Ishikawa (cell line): ENCODE results near the gene PLA2G4E.

Source experiments
- CEBPB ChIP-seq: IDR thresholded peaks from 2 replicates; pipeline ENCODE4 v1.6.1; 2012
- CREB1 ChIP-seq: IDR thresholded peaks from 2 replicates; pipeline ENCODE4 v1.6.1; 2012; ENCODE audit warnings: low read depth
- EP300 ChIP-seq: IDR thresholded peaks from 2 replicates; pipeline ENCODE4 v1.6.1; 2012; ENCODE audit warnings: borderline replicate concordance
- FOXM1 ChIP-seq: IDR thresholded peaks from 2 replicates; pipeline ENCODE4 v1.6.1; 2012; ENCODE audit warnings: low read depth, borderline replicate concordance
- MAX ChIP-seq: IDR thresholded peaks from 2 replicates; pipeline ENCODE4 v1.6.1; 2012
- NFIC ChIP-seq: IDR thresholded peaks from 2 replicates; pipeline ENCODE4 v1.6.1; 2012
- RAD21 ChIP-seq: IDR thresholded peaks from 2 replicates; pipeline ENCODE4 v1.6.1; 2012; ENCODE audit warnings: low read depth
- REST ChIP-seq: IDR thresholded peaks from 2 replicates; pipeline ENCODE4 v1.6.1; 2012; ENCODE audit warnings: low read depth, mild to moderate bottlenecking
- TAF1 ChIP-seq: IDR thresholded peaks from 2 replicates; pipeline ENCODE4 v1.6.1; 2012; ENCODE audit warnings: low read depth, mild to moderate bottlenecking
- TCF12 ChIP-seq: IDR thresholded peaks from 2 replicates; pipeline ENCODE4 v1.6.1; 2012; ENCODE audit warnings: low read depth
- YY1 ChIP-seq: IDR thresholded peaks from 2 replicates; pipeline ENCODE4 v1.6.1; 2012; ENCODE audit warnings: low read depth
- ZBTB7A ChIP-seq: IDR thresholded peaks from 2 replicates; pipeline ENCODE4 v1.6.1; 2012; ENCODE audit warnings: low read depth

- TF ChIP-seq NFIC (no peak), FOXM1 (no peak), TCF12 (no peak), MAX (no peak), CEBPB (no peak), TAF1 (no peak), RAD21 (no peak), ZBTB7A (no peak), YY1 (no peak), CREB1 (no peak), REST (no peak), EP300 (no peak)
Observed at GRCh38 chr15:42048080-42048820, 27.4 kb upstream of the PLA2G4E start.
